Measurements from ENCODE around the gene SYNDIG1. TPM values are rescaled to one million over a fixed set of nuclear protein-coding genes. Genes with fewer than 3 reads are reported as not detected.

The SYNDIG1 gene
- total RNA-seq, 1 experiment from 2014 or later: not detected

DNA sequence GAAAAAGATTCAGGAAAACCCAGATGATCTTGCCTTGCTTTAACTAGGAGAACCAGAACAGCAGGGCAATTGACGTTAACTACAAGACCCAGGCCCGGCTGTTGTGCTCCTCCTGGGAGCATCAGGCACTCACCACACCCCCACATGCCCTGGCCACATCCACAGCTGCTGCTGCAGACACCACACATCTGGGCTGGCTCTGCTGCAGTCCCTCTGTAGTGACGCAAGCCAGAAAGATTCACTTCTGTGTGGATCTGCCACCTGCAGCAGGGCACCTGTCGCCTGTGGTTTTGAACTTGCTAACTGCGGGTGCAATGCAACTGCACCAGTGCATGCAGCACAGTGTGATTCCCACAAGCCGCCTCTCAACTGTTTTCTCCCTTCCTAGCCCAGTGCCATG is 228.8 kb downstream of the SYNDIG1 start:
- ChIA-PET POLR2A (no interaction called here), CTCF (no interaction called here)
- no peaks in the 10 kb centered on the region for H3K9me3 ChIP-seq (ENCODE audit: control insufficient read depth, insufficient read depth, low read depth, low read length)
- in situ Hi-C loops (cut with HindIII; ENCODE audit: low pct_unique_long_range_greater_than_20kb, low sequenced_read_pairs) (no loop called here), intact Hi-C loops (cut with micrococcal nuclease; ENCODE audit: unreplicated experiment) (no loop called here)
- H3K36me3 ChIP-seq (ENCODE audit: control insufficient read depth, insufficient read depth, low read length): no peaks in the 10 kb centered on the region
- DNase-seq (ENCODE audit: low read depth, low spot score) (no peak), ATAC-seq (no peak)
- no TSS peak for BruUV-seq (replicated peaks)
- H3K4me3 ChIP-seq (ENCODE audit: low read depth in 2 of 2, low read length in 2 of 2): no peak overlapping the region
- TF ChIP-seq POLR2AphosphoS5 (IDR thresholded peaks at IDR 0.05; ENCODE audit: low read depth, low read length): no peak
- no peak for TF ChIP-seq TCF7L2 (IDR thresholded peaks at IDR 0.05; ENCODE audit: low read depth, low read length)
- TF ChIP-seq CTCF (IDR thresholded peaks at IDR 0.05): no peak
- TF ChIP-seq, protein P1, sequence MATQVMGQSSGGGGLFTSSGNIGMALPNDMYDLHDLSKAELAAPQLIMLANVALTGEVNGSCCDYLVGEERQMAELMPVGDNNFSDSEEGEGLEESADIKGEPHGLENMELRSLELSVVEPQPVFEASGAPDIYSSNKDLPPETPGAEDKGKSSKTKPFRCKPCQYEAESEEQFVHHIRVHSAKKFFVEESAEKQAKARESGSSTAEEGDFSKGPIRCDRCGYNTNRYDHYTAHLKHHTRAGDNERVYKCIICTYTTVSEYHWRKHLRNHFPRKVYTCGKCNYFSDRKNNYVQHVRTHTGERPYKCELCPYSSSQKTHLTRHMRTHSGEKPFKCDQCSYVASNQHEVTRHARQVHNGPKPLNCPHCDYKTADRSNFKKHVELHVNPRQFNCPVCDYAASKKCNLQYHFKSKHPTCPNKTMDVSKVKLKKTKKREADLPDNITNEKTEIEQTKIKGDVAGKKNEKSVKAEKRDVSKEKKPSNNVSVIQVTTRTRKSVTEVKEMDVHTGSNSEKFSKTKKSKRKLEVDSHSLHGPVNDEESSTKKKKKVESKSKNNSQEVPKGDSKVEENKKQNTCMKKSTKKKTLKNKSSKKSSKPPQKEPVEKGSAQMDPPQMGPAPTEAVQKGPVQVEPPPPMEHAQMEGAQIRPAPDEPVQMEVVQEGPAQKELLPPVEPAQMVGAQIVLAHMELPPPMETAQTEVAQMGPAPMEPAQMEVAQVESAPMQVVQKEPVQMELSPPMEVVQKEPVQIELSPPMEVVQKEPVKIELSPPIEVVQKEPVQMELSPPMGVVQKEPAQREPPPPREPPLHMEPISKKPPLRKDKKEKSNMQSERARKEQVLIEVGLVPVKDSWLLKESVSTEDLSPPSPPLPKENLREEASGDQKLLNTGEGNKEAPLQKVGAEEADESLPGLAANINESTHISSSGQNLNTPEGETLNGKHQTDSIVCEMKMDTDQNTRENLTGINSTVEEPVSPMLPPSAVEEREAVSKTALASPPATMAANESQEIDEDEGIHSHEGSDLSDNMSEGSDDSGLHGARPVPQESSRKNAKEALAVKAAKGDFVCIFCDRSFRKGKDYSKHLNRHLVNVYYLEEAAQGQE (IDR thresholded peaks at IDR 0.05; ENCODE audit: insufficient read depth in 1 of 2, low read depth in 2 of 2, low read length in 1 of 2): no peak
- no peak for TF ChIP-seq SIN3A (IDR thresholded peaks at IDR 0.05; ENCODE audit: borderline replicate concordance, insufficient read depth, low read depth, low read length)
- no peaks in the 10 kb centered on the region; the same call in none of the 2 replicates for H3K27me3 ChIP-seq (ENCODE audit: control insufficient read depth, insufficient read depth, low read length)
- H3K27ac ChIP-seq (ENCODE audit: low read length): no peak overlapping the region
- no peaks in the 10 kb centered on the region for H3K4me1 ChIP-seq (ENCODE audit: control insufficient read depth, insufficient read depth, low read length)

GRCh38 chr20:24698706-24699206 is 229.3 kb downstream of the SYNDIG1 start:
- intact Hi-C loops (cut with micrococcal nuclease; ENCODE audit: unreplicated experiment) (no loop called here), in situ Hi-C loops (cut with HindIII; ENCODE audit: low pct_unique_long_range_greater_than_20kb, low sequenced_read_pairs) (no loop called here)
- Histone ChIP-seq H3K27ac (ENCODE audit: low read length) (no peak overlapping the region), H3K9me3 (ENCODE audit: control insufficient read depth, insufficient read depth, low read depth, low read length) (no peaks in the 10 kb centered on the region), H3K4me3 (ENCODE audit: low read depth in 2 of 2, low read length in 2 of 2) (no peak overlapping the region), H3K4me1 (ENCODE audit: control insufficient read depth, insufficient read depth, low read length) (no peaks in the 10 kb centered on the region), H3K36me3 (ENCODE audit: control insufficient read depth, insufficient read depth, low read length) (no peaks in the 10 kb centered on the region), H3K27me3 (ENCODE audit: control insufficient read depth, insufficient read depth, low read length) (no peaks in the 10 kb centered on the region; the same call in none of the 2 replicates)
- no peak for ATAC-seq
- ChIA-PET CTCF (no interaction called here), POLR2A (no interaction called here)
- DNase-seq (ENCODE audit: low read depth, low spot score): no peak
- no peak for TF ChIP-seq POLR2AphosphoS5 (IDR thresholded peaks at IDR 0.05; ENCODE audit: low read depth, low read length)
- TF ChIP-seq, protein P1 (IDR thresholded peaks at IDR 0.05; ENCODE audit: insufficient read depth in 1 of 2, low read depth in 2 of 2, low read length in 1 of 2): no peak
- no TSS peak for BruUV-seq (replicated peaks)

Data from Panc1 (cell line).